Omental fat pad (tissue), 4 donors: ENCODE results near the gene MR1. TPM values are rescaled to one million over a fixed set of nuclear protein-coding genes. Genes with fewer than 3 reads are reported as not detected.
A peak's percentile ranks its signal among the peaks of the same experiment; 100 is the strongest.
"Not testable (repeated sequence)": the region's sequence is repeated elsewhere in the genome, so short reads cannot be mapped to it uniquely, and the experiment has no call there.

Source experiments
- ATAC-seq: fragments of 150-250 bp; one replicate; pipeline ENCODE4 v1.9.1; 2016; ENCODE audit warnings: mild to moderate bottlenecking, moderate library complexity; ENCODE audit not compliant: low FRiP score
- DNase-seq: peaks from one replicate; pipeline ENCODE4 v3.0.0-alpha.2; 2019; ENCODE audit warnings: low spot score
- CTCF ChIP-seq, 3 donors: fragments of 450-650 bp; IDR thresholded peaks; one replicate each; pipeline ENCODE4 v1.5.1; 2016 to 2017; ENCODE audit warnings: antibody characterized with exemption in 3 of 3, mild to moderate bottlenecking in 3 of 3, moderate library complexity in 2 of 3
- total RNA-seq, 4 donors: library from RNA; depleted of rRNA; stranded (reverse); fragments of >200 nt; gene quantifications; one replicate each; pipeline ENCODE4 v1.1.0, GENCODE V29; 2016

The MR1 gene
- total RNA-seq, 4 donors from 2014 or later: 12.5 to 16.2 (median 13.1) TPM

- ATAC-seq (no peak), DNase-seq (no peak)
- TF ChIP-seq CTCF (IDR thresholded peaks at IDR 0.05): no peak
These were observed 5.2 kb upstream of the MR1 start for GRCh38 chr1:181028615-181029014.

- ATAC-seq: no peak
- TF ChIP-seq CTCF (IDR thresholded peaks at IDR 0.05): no peak
- DNase-seq: no peak
These were observed 1.2 kb upstream of the MR1 start for GRCh38 chr1:181032535-181032934.

- no peak for DNase-seq
- TF ChIP-seq CTCF (IDR thresholded peaks at IDR 0.05): no peak
- ATAC-seq: peak; percentile 50
These were observed 520 bp upstream of the MR1 start for GRCh38 chr1:181033128-181033798.

GRCh38 chr1:181035210-181035609 is 1.4 kb downstream of the MR1 start:
- not testable (repeated sequence) for DNase-seq, ATAC-seq

- TF ChIP-seq CTCF (IDR thresholded peaks at IDR 0.05): no peak
- DNase-seq: no peak
- ATAC-seq: no peak
These were observed 2.5 kb downstream of the MR1 start for GRCh38 chr1:181036107-181036836.

GRCh38 chr1:181037386-181037785 is 3.6 kb downstream of the MR1 start:
- TF ChIP-seq CTCF (IDR thresholded peaks at IDR 0.05): no peak
- ATAC-seq (no peak), DNase-seq (no peak)

GRCh38 chr1:181038399-181038873 is 4.7 kb downstream of the MR1 start:
- DNase-seq: no peak
- ATAC-seq: no peak
- peak in 1 of 3 donors; percentile 22 for TF ChIP-seq CTCF (IDR thresholded peaks at IDR 0.05)
